HEK293 (cell line): ENCODE results near the gene FAM228B.

Experiments used
- CTCF ChIA-PET: fragments of 350-600 bp; formaldehyde crosslinking; extraction: SDS; loops from one replicate; lab custom pipeline; 2021; ENCODE audit warnings: antibody characterized with exemption; lab: Yijun Ruan, JAX
- POLR2A ChIA-PET: fragments of 300-600 bp; formaldehyde crosslinking; extraction: SDS; loops from one replicate; lab custom pipeline; 2020; ENCODE audit warnings: antibody characterized with exemption, inconsistent platforms; lab: Yijun Ruan, JAX
- H3K27ac ChIP-seq: fragments of 200-500 bp; sonication (Bioruptor generic); 2 replicates; pipeline ENCODE4 v1.5.1; 2014; ENCODE audit warnings: low read depth, low read length, control low read depth, inconsistent platforms; ENCODE audit errors: extremely low read depth
- H3K36me3 ChIP-seq, 2 experiments: fragments of 200-500 bp in 1 of 2; sonication (Bioruptor generic) in 1 of 2; 1 replicate in 1 of 2; 2 replicates in 1 of 2; pipeline ENCODE4 v1.5.1; 2014 to 2017; ENCODE audit warnings: inconsistent platforms in 2 of 2, low read length in 2 of 2; ENCODE audit not compliant: control insufficient read depth in 2 of 2, insufficient read depth in 1 of 2
- H3K4me1 ChIP-seq: fragments of 200-500 bp; sonication (Bioruptor generic); 2 replicates; pipeline ENCODE4 v1.5.1; 2014; ENCODE audit warnings: mild to moderate bottlenecking, low read length, inconsistent platforms; ENCODE audit not compliant: control insufficient read depth, insufficient read depth
- H3K4me3 ChIP-seq: 2 replicates; pipeline ENCODE4 v1.5.1; 2011; ENCODE audit warnings: low read depth, mild to moderate bottlenecking, control low read depth, low read length, moderate library complexity
- H3K9me3 ChIP-seq: fragments of 200-500 bp; sonication (Bioruptor generic); 2 replicates; pipeline ENCODE4 v1.5.1; 2014; ENCODE audit warnings: low read depth, low read length, inconsistent platforms; ENCODE audit not compliant: control insufficient read depth, insufficient read depth
- ZBTB17 ChIP-seq: fragments of 450-650 bp; formaldehyde crosslinking; IDR thresholded peaks from 2 replicates; pipeline ENCODE4 v1.5.1; 2016; ENCODE audit warnings: missing biosample characterization, missing genetic modification characterization
- ZFHX2 ChIP-seq: fragments of 450-650 bp; formaldehyde crosslinking; conservative IDR thresholded peaks from 2 replicates; pipeline ENCODE4 v1.5.1; 2016; ENCODE audit warnings: missing biosample characterization, missing genetic modification characterization
- ZFP37 ChIP-seq: fragments of 450-650 bp; formaldehyde crosslinking; IDR thresholded peaks from 2 replicates; pipeline ENCODE4 v1.5.1; 2016; ENCODE audit warnings: missing biosample characterization, missing genetic modification characterization
- ZNF114 ChIP-seq: fragments of 450-650 bp; formaldehyde crosslinking; IDR thresholded peaks from 2 replicates; pipeline ENCODE4 v1.5.0; 2017; ENCODE audit warnings: missing biosample characterization, missing genetic modification characterization
- ZNF184 ChIP-seq: fragments of 450-650 bp; IDR thresholded peaks from 2 replicates; pipeline ENCODE4 v1.5.1; 2018; ENCODE audit warnings: missing biosample characterization, mild to moderate bottlenecking, missing genetic modification characterization
- ZNF311 ChIP-seq: fragments of 450-650 bp; formaldehyde crosslinking; IDR thresholded peaks from 2 replicates; pipeline ENCODE4 v1.5.1; 2017; ENCODE audit warnings: missing biosample characterization, missing genetic modification characterization, borderline replicate concordance
- ZNF335 ChIP-seq: fragments of 450-650 bp; formaldehyde crosslinking; conservative IDR thresholded peaks from 2 replicates; pipeline ENCODE4 v1.5.1; 2016; ENCODE audit warnings: missing biosample characterization, missing genetic modification characterization
- ZNF366 ChIP-seq: fragments of 450-650 bp; formaldehyde crosslinking; conservative IDR thresholded peaks from 2 replicates; pipeline ENCODE4 v1.5.1; 2016; ENCODE audit warnings: missing biosample characterization, missing genetic modification characterization
- ZNF37A ChIP-seq: fragments of 450-650 bp; IDR thresholded peaks from 2 replicates; pipeline ENCODE4 v1.5.1; 2018; ENCODE audit warnings: missing biosample characterization, missing genetic modification characterization
- ZNF391 ChIP-seq: fragments of 450-650 bp; formaldehyde crosslinking; IDR thresholded peaks from 2 replicates; pipeline ENCODE4 v1.5.1; 2016; ENCODE audit warnings: low read depth, missing biosample characterization, missing genetic modification characterization, borderline replicate concordance
- ZNF514 ChIP-seq: fragments of 450-650 bp; formaldehyde crosslinking; IDR thresholded peaks from 2 replicates; pipeline ENCODE4 v1.5.1; 2016; ENCODE audit warnings: missing biosample characterization, missing genetic modification characterization
- ZNF600 ChIP-seq: fragments of 450-650 bp; formaldehyde crosslinking; IDR thresholded peaks from 2 replicates; pipeline ENCODE4 v1.5.1; 2016; ENCODE audit warnings: missing biosample characterization, missing genetic modification characterization
- ZNF707 ChIP-seq: fragments of 450-650 bp; formaldehyde crosslinking; IDR thresholded peaks from 2 replicates; pipeline ENCODE4 v1.5.1; 2016; ENCODE audit warnings: missing biosample characterization, missing genetic modification characterization
- ZNF843 ChIP-seq: fragments of 450-650 bp; formaldehyde crosslinking; IDR thresholded peaks from 2 replicates; pipeline ENCODE4 v1.5.1; 2016; ENCODE audit warnings: missing biosample characterization, missing genetic modification characterization
- TF ChIP-seq, protein P1 (sequence below): fragments of 450-650 bp; formaldehyde crosslinking; IDR thresholded peaks from 2 replicates; pipeline ENCODE4 v1.5.1; 2016; ENCODE audit warnings: missing biosample characterization, missing genetic modification characterization
- TF ChIP-seq, protein P2 (sequence below): fragments of 450-650 bp; formaldehyde crosslinking; conservative IDR thresholded peaks from 2 replicates; pipeline ENCODE4 v1.5.1; 2016; ENCODE audit warnings: low read depth, missing biosample characterization, missing genetic modification characterization
- TF ChIP-seq, protein P3 (sequence below): fragments of 450-650 bp; formaldehyde crosslinking; IDR thresholded peaks from 2 replicates; pipeline ENCODE4 v1.5.1; 2016; ENCODE audit warnings: missing biosample characterization, missing genetic modification characterization, borderline replicate concordance
- TF ChIP-seq, protein P4 (sequence below): fragments of 450-650 bp; formaldehyde crosslinking; IDR thresholded peaks from 2 replicates; pipeline ENCODE4 v1.5.1; 2016; ENCODE audit warnings: missing biosample characterization, missing genetic modification characterization

Gene FAM228B

DNA sequence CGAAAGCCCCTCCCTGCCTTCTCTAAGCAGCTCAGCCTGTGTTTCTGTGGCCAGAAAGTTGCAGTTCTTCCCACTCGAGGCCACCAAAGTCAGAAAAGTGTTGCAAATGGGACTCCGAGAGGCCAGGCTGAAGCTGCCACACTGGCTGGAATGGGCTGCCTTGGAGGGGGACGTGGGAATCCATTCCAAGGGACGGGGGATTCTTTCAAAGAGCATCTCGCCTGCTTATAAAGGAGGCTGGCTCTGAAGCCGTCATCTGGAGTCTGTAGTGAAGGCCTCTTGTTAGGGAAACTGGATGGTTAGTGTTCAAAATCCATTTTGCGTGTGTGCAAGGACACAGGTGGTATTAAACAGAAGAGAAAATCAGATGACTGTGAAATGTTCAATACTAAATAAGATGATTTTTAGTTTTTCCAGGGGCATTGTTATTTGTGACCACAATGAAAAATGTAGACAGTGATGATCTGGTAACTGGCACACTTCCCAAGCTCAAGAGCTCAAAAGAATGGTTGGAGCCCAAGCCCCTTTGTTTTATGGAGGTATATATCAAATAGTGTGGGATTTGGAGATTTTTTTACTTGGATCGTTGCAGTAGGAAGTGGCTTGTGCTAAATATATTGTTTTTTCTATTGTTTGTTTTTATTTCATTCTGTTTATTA is 782 bp downstream of the FAM228B start:
- ChIA-PET POLR2A (interaction anchor here (0.7 to 2.0 kb wide), 5 partner anchors 11 to 236 kb away, joined by 3 to 11 read pairs (median 3); partner anchors contain the start of genes ITSN2, SF3B6, TP53I3 and WDCP), CTCF (interaction anchor here (1.1 to 1.3 kb wide), 3 partner anchors 11 to 171 kb away, joined by 3 to 6 read pairs (median 3); no protein-coding TSS in a partner anchor)
- peaks cover 3% of the 10 kb centered on the region for H3K4me1 ChIP-seq
- peak overlapping the region; percentile 72 for H3K4me3 ChIP-seq
- no peaks in the 10 kb centered on the region for H3K36me3 ChIP-seq
- H3K27ac ChIP-seq = peak overlapping the region; percentile 79
- no peaks in the 10 kb centered on the region for H3K9me3 ChIP-seq
- TF ChIP-seq ZNF37A (tag by site-specific recombination) (no peak), ZNF843 (tag by site-specific recombination) (no peak), ZBTB17 (tag by site-specific recombination) (peak; percentile 50; the same call in 1 of the 2 replicates), ZNF311 (tag by site-specific recombination) (no peak), ZFP37 (tag by site-specific recombination) (0 out of 2 replicates have a peak, but pooled peaks have one; percentile 37), ZNF600 (tag by site-specific recombination) (peak; percentile 28; the same call in 1 of the 2 replicates), ZNF514 (tag by site-specific recombination) (no peak), ZNF366 (tag by site-specific recombination) (0 out of 2 replicates have a peak, but pooled peaks have one; percentile 22), ZNF707 (tag by site-specific recombination) (no peak), ZNF391 (tag by site-specific recombination) (no peak)
- TF ChIP-seq, protein P1, sequence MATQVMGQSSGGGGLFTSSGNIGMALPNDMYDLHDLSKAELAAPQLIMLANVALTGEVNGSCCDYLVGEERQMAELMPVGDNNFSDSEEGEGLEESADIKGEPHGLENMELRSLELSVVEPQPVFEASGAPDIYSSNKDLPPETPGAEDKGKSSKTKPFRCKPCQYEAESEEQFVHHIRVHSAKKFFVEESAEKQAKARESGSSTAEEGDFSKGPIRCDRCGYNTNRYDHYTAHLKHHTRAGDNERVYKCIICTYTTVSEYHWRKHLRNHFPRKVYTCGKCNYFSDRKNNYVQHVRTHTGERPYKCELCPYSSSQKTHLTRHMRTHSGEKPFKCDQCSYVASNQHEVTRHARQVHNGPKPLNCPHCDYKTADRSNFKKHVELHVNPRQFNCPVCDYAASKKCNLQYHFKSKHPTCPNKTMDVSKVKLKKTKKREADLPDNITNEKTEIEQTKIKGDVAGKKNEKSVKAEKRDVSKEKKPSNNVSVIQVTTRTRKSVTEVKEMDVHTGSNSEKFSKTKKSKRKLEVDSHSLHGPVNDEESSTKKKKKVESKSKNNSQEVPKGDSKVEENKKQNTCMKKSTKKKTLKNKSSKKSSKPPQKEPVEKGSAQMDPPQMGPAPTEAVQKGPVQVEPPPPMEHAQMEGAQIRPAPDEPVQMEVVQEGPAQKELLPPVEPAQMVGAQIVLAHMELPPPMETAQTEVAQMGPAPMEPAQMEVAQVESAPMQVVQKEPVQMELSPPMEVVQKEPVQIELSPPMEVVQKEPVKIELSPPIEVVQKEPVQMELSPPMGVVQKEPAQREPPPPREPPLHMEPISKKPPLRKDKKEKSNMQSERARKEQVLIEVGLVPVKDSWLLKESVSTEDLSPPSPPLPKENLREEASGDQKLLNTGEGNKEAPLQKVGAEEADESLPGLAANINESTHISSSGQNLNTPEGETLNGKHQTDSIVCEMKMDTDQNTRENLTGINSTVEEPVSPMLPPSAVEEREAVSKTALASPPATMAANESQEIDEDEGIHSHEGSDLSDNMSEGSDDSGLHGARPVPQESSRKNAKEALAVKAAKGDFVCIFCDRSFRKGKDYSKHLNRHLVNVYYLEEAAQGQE (tag by site-specific recombination) = no peak
- TF ChIP-seq, protein P2, sequence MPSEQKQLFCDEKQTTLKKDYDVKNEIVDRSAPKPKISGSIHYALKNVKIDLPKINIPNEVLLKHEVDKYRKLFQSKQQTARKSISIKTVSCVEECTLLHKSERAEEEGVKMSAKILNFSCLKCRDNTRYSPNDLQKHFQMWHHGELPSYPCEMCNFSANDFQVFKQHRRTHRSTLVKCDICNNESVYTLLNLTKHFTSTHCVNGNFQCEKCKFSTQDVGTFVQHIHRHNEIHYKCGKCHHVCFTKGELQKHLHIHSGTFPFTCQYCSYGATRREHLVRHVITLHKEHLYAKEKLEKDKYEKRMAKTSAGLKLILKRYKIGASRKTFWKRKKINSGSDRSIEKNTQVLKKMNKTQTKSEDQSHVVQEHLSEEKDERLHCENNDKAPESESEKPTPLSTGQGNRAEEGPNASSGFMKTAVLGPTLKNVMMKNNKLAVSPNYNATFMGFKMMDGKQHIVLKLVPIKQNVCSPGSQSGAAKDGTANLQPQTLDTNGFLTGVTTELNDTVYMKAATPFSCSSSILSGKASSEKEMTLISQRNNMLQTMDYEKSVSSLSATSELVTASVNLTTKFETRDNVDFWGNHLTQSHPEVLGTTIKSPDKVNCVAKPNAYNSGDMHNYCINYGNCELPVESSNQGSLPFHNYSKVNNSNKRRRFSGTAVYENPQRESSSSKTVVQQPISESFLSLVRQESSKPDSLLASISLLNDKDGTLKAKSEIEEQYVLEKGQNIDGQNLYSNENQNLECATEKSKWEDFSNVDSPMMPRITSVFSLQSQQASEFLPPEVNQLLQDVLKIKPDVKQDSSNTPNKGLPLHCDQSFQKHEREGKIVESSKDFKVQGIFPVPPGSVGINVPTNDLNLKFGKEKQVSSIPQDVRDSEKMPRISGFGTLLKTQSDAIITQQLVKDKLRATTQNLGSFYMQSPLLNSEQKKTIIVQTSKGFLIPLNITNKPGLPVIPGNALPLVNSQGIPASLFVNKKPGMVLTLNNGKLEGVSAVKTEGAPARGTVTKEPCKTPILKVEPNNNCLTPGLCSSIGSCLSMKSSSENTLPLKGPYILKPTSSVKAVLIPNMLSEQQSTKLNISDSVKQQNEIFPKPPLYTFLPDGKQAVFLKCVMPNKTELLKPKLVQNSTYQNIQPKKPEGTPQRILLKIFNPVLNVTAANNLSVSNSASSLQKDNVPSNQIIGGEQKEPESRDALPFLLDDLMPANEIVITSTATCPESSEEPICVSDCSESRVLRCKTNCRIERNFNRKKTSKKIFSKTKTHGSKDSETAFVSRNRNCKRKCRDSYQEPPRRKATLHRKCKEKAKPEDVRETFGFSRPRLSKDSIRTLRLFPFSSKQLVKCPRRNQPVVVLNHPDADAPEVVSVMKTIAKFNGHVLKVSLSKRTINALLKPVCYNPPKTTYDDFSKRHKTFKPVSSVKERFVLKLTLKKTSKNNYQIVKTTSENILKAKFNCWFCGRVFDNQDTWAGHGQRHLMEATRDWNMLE (tag by site-specific recombination) = no peak

DNA sequence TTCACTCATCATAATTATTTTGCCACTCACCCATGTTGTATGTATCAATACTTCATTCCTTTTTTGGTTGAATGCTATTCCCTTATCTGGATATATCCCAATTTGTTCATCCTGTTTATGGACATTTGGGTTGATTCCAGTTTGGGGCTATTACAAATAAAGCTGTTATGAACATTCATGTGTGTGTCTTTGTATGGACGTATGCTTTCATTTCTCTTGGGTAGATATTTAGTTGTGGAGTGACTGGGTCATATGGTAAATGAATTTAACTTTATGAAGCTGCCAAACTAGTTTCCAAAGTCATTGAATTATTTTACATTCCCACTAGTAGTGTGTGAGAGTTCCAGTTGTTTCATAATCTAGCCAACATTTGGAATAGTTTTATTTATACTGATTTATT is 2.7 kb downstream of the FAM228B start:
- ChIA-PET CTCF (interaction anchor here (0.7 kb wide), 1 partner anchor 774 kb away, joined by 3 read pairs; no protein-coding TSS in a partner anchor), POLR2A (no interaction called here)
- Histone ChIP-seq H3K9me3 (no peaks in the 10 kb centered on the region), H3K4me1 (peaks cover 3% of the 10 kb centered on the region), H3K4me3 (no peak overlapping the region), H3K27ac (no peak overlapping the region), H3K36me3 (no peaks in the 10 kb centered on the region)
- no peak for TF ChIP-seq ZNF184 (tag by site-specific recombination)
- TF ChIP-seq ZFHX2 (tag by site-specific recombination) = no peak
- TF ChIP-seq ZNF114 (tag by site-specific recombination) = no peak
- TF ChIP-seq ZNF335 = no peak
- TF ChIP-seq, protein P3, sequence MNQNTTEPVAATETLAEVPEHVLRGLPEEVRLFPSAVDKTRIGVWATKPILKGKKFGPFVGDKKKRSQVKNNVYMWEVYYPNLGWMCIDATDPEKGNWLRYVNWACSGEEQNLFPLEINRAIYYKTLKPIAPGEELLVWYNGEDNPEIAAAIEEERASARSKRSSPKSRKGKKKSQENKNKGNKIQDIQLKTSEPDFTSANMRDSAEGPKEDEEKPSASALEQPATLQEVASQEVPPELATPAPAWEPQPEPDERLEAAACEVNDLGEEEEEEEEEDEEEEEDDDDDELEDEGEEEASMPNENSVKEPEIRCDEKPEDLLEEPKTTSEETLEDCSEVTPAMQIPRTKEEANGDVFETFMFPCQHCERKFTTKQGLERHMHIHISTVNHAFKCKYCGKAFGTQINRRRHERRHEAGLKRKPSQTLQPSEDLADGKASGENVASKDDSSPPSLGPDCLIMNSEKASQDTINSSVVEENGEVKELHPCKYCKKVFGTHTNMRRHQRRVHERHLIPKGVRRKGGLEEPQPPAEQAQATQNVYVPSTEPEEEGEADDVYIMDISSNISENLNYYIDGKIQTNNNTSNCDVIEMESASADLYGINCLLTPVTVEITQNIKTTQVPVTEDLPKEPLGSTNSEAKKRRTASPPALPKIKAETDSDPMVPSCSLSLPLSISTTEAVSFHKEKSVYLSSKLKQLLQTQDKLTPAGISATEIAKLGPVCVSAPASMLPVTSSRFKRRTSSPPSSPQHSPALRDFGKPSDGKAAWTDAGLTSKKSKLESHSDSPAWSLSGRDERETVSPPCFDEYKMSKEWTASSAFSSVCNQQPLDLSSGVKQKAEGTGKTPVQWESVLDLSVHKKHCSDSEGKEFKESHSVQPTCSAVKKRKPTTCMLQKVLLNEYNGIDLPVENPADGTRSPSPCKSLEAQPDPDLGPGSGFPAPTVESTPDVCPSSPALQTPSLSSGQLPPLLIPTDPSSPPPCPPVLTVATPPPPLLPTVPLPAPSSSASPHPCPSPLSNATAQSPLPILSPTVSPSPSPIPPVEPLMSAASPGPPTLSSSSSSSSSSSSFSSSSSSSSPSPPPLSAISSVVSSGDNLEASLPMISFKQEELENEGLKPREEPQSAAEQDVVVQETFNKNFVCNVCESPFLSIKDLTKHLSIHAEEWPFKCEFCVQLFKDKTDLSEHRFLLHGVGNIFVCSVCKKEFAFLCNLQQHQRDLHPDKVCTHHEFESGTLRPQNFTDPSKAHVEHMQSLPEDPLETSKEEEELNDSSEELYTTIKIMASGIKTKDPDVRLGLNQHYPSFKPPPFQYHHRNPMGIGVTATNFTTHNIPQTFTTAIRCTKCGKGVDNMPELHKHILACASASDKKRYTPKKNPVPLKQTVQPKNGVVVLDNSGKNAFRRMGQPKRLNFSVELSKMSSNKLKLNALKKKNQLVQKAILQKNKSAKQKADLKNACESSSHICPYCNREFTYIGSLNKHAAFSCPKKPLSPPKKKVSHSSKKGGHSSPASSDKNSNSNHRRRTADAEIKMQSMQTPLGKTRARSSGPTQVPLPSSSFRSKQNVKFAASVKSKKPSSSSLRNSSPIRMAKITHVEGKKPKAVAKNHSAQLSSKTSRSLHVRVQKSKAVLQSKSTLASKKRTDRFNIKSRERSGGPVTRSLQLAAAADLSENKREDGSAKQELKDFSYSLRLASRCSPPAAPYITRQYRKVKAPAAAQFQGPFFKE (tag by site-specific recombination) = no peak
- TF ChIP-seq, protein P4, sequence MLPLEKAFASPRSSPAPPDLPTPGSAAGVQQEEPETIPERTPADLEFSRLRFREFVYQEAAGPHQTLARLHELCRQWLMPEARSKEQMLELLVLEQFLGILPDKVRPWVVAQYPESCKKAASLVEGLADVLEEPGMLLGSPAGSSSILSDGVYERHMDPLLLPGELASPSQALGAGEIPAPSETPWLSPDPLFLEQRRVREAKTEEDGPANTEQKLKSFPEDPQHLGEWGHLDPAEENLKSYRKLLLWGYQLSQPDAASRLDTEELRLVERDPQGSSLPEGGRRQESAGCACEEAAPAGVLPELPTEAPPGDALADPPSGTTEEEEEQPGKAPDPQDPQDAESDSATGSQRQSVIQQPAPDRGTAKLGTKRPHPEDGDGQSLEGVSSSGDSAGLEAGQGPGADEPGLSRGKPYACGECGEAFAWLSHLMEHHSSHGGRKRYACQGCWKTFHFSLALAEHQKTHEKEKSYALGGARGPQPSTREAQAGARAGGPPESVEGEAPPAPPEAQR (tag by site-specific recombination) = no peak
